Endothelial cell of umbilical vein (primary cell): Measurements from ENCODE around the gene TCF7. TPM values are rescaled to one million over a fixed set of nuclear protein-coding genes. Genes with fewer than 3 reads are reported as not detected.

Source experiments
- BruUV-seq: library from RNA; stranded (reverse); fragments of 400-500 nt; replicated peaks from 2 replicates; lab custom pipeline; 2021; lab: Mats Ljungman, UMichigan
- CTCF ChIA-PET: fragments of 300-600, 350-600 bp; sonication (Branson Sonifier 250); formaldehyde crosslinking; loops from one replicate; lab custom pipeline; 2021; ENCODE audit warnings: antibody characterized with exemption, inconsistent platforms; lab: Charles Lee
- POLR2A ChIA-PET: fragments of 300-600, 350-600 bp; sonication (Branson Sonifier 250); formaldehyde crosslinking; loops from one replicate; lab custom pipeline; 2021; ENCODE audit warnings: antibody characterized with exemption, inconsistent platforms; lab: Charles Lee
- DNase-seq: peaks from one replicate; pipeline ENCODE4 v3.0.0-alpha.2; 2011; ENCODE audit warnings: low read depth, low spot score
- FAIRE-seq: peaks from 2 replicates; lab custom pipeline; 2011; peaks lifted over from hg19 to GRCh38; lab: Jason Lieb, UNC
- H2AFZ ChIP-seq: 2 replicates; pipeline ENCODE4 v1.6.0; 2012; ENCODE audit warnings: low read depth, low read length, control low read depth, inconsistent platforms
- H3K27ac ChIP-seq: 2 replicates; pipeline ENCODE4 v1.5.1; 2011; ENCODE audit warnings: low read depth, mild to moderate bottlenecking, control low read depth, low read length, moderate library complexity; ENCODE audit not compliant: insufficient read depth
- H3K27me3 ChIP-seq, 2 experiments: 2 replicates each; pipeline versions ENCODE4 v1.6.0 to v1.6.1; 2011; ENCODE audit warnings: low read length in 2 of 2, mixed read lengths in 1 of 2; ENCODE audit not compliant: control insufficient read depth in 2 of 2, insufficient read depth in 2 of 2
- H3K36me3 ChIP-seq, 2 experiments: 2 replicates in 1 of 2; 3 replicates in 1 of 2; pipeline ENCODE4 v1.5.1; 2011; ENCODE audit warnings: low read length in 2 of 2, mild to moderate bottlenecking in 1 of 2, moderate library complexity in 1 of 2; ENCODE audit not compliant: control insufficient read depth in 2 of 2, insufficient read depth in 2 of 2; ENCODE audit errors: extremely low read depth in 1 of 2
- H3K4me1 ChIP-seq: 3 replicates; pipeline ENCODE4 v1.5.1; 2011; ENCODE audit warnings: mild to moderate bottlenecking, low read length; ENCODE audit not compliant: control insufficient read depth, insufficient read depth; ENCODE audit errors: extremely low read depth
- H3K4me2 ChIP-seq: 2 replicates; pipeline ENCODE4 v1.6.1; 2011; ENCODE audit warnings: low read length, control low read depth, mixed read lengths; ENCODE audit not compliant: insufficient read depth
- H3K4me3 ChIP-seq, 3 experiments: fragments of 200-600 bp in 1 of 3; sonication (generic), shearing (Covaris generic) in 1 of 3; replicated peaks in 1 of 3; 2 replicates each; pipeline ENCODE4 v1.5.1; 2011 to 2016; ENCODE audit warnings: control low read depth in 3 of 3, low read length in 3 of 3, mild to moderate bottlenecking in 2 of 3, inconsistent platforms in 1 of 3, low read depth in 1 of 3, moderate library complexity in 1 of 3; ENCODE audit not compliant: insufficient read depth in 1 of 3
- H3K79me2 ChIP-seq: 2 replicates; pipeline ENCODE4 v1.6.0; 2012; ENCODE audit warnings: low read length, inconsistent platforms; ENCODE audit not compliant: control insufficient read depth, insufficient read depth
- H3K9ac ChIP-seq: replicated peaks from 2 replicates; pipeline ENCODE3; 2011; ENCODE audit warnings: low read length, control low read depth; ENCODE audit not compliant: insufficient read depth; ENCODE audit errors: extremely low read depth
- H3K9me1 ChIP-seq: replicated peaks from 3 replicates; pipeline ENCODE4 v1.6.0; 2011; ENCODE audit warnings: mild to moderate bottlenecking, low read length; ENCODE audit not compliant: control insufficient read depth, insufficient read depth; ENCODE audit errors: extremely low read depth
- H3K9me3 ChIP-seq: replicated peaks from 2 replicates; pipeline ENCODE4 v1.5.1; 2012; ENCODE audit warnings: low read length, inconsistent platforms; ENCODE audit not compliant: control insufficient read depth, insufficient read depth
- H4K20me1 ChIP-seq: replicated peaks from 2 replicates; pipeline ENCODE3; 2011; ENCODE audit warnings: mild to moderate bottlenecking, low read length; ENCODE audit not compliant: control insufficient read depth, insufficient read depth; ENCODE audit errors: extremely low read depth
- EZH2 ChIP-seq: IDR thresholded peaks from 2 replicates; pipeline ENCODE4 v1.6.1; 2012; ENCODE audit warnings: borderline replicate concordance, low read depth, mild to moderate bottlenecking, moderate library complexity, low read length, inconsistent platforms; ENCODE audit not compliant: severe bottlenecking
- FOS ChIP-seq: IDR thresholded peaks from 2 replicates; pipeline ENCODE4 v1.6.1; 2011; ENCODE audit warnings: mild to moderate bottlenecking, low read length, moderate library complexity, borderline replicate concordance; ENCODE audit not compliant: insufficient read depth
- GATA2 ChIP-seq: IDR thresholded peaks from 2 replicates; pipeline ENCODE4 v1.7.0; 2011; ENCODE audit warnings: low read depth, mild to moderate bottlenecking, moderate library complexity, mixed read lengths, low read length; ENCODE audit not compliant: insufficient read length, insufficient read depth
- JUN ChIP-seq: IDR thresholded peaks from 2 replicates; pipeline ENCODE4 v1.6.1; 2011; ENCODE audit warnings: borderline replicate concordance, low read depth; ENCODE audit not compliant: insufficient read length, insufficient read depth
- MYC ChIP-seq: IDR thresholded peaks from one replicate; pipeline ENCODE4 v1.6.1; 2011; ENCODE audit warnings: mild to moderate bottlenecking, low read depth, low read length
- POLR2A ChIP-seq: IDR thresholded peaks from 2 replicates; pipeline ENCODE4 v1.6.1; 2012; ENCODE audit warnings: low read depth, mild to moderate bottlenecking, control low read depth, low read length
- dilution Hi-C: fragments of 300-500 bp; cut with MboI; formaldehyde crosslinking; loops from one replicate; pipeline ENCODE4 v1.15.0; 2019; ENCODE audit warnings: low sequenced_read_pairs; ENCODE audit not compliant: extremely low pct_ligation_motif_present
- intact Hi-C: fragments of 100-400 bp; cut with micrococcal nuclease; formaldehyde crosslinking; loops from one replicate; pipeline ENCODE4 v1.10.0; 2022
- polyA plus RNA-seq, 4 experiments: library from polyadenylated mRNA; depleted of rRNA in 3 of 4; stranded (reverse) in 3 of 4; unstranded in 1 of 4; fragments of >200 nt; gene quantifications; 2 replicates each; pipeline versions ENCODE4 v1.2.1 to v1.2.3, GENCODE V29; 2011 to 2012; ENCODE audit warnings: missing spikeins in 1 of 4
- total RNA-seq: library from RNA; stranded (reverse); gene quantifications from 2 replicates; pipeline ENCODE4 v1.2.3, GENCODE V29; 2021
- TF ChIP-seq, protein P1 (sequence below): IDR thresholded peaks from 2 replicates; pipeline ENCODE4 v1.6.1; 2011; ENCODE audit not compliant: insufficient read depth, insufficient read length
- TF ChIP-seq, protein P2 (sequence below), 2 donors: IDR thresholded peaks; 1 replicate in 1 of 2; 2 replicates in 1 of 2; pipeline ENCODE4 v1.5.1; 2011; ENCODE audit warnings: low read length in 2 of 2, mild to moderate bottlenecking in 2 of 2, moderate library complexity in 2 of 2, control low read depth in 1 of 2, inconsistent platforms in 1 of 2, low read depth in 1 of 2; ENCODE audit not compliant: insufficient read depth in 1 of 2; ENCODE audit errors: extremely low read depth in 1 of 2

The TCF7 gene
- total and polyA plus RNA-seq, 2 donors (not counting 3 experiments of a cell fraction or from before 2014, with no cell fraction given), result 1.8 to 2.5 TPM

DNA sequence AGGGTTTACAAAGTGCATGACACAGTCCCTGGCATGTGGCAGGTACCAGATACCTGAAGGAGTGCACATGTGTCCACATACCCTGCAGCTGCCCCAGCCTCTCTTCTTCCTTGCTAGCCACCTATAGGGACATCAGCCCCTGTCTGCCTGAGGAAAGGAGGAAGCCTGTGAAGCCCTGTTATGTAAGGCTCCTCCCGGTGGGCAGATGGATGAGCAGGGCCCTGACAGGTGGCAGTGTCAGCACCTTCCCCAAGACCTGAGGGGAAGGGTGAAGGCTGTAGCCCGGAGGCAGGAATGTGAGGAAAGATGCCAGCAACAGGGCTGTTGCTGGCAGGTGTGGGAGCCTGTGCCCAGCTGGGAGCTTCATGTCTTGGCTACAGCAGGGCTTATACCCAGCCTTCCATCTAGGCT is 21.7 kb downstream of the TCF7 start:
- Histone ChIP-seq H3K79me2 (no peaks in the 10 kb centered on the region), H3K36me3 (peaks cover 0 to 10% of the 10 kb centered on the region in 2 experiments), H3K4me3 (no peak overlapping the region), H3K9me1 (no peaks in the 10 kb centered on the region), H2AFZ (no peak overlapping the region), H3K27me3 (no peaks in the 10 kb centered on the region), H3K9ac (no peak overlapping the region), H3K4me2 (no peak overlapping the region), H3K9me3 (no peaks in the 10 kb centered on the region), H4K20me1 (no peaks in the 10 kb centered on the region), H3K27ac (no peak overlapping the region), H3K4me1 (no peaks in the 10 kb centered on the region)
- BruUV-seq, result no TSS peak
- dilution Hi-C loops (no loop called here), intact Hi-C loops (no loop called here)
- POLR2A ChIA-PET, result no interaction called here
- TF ChIP-seq FOS, result no peak
- TF ChIP-seq POLR2A, result no peak
- no peak for TF ChIP-seq MYC
- TF ChIP-seq, protein P1, sequence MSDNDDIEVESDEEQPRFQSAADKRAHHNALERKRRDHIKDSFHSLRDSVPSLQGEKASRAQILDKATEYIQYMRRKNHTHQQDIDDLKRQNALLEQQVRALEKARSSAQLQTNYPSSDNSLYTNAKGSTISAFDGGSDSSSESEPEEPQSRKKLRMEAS, result no peak
- TF ChIP-seq JUN, result no peak
- no peak for TF ChIP-seq EZH2
- DNase-seq, result no peak
- no peak for FAIRE-seq
- CTCF ChIA-PET, result interaction anchor here (0.9 to 15.2 kb wide), 3 partner anchors 25 to 94 kb away, joined by 3 to 517 read pairs (median 3); no protein-coding TSS in a partner anchor

DNA sequence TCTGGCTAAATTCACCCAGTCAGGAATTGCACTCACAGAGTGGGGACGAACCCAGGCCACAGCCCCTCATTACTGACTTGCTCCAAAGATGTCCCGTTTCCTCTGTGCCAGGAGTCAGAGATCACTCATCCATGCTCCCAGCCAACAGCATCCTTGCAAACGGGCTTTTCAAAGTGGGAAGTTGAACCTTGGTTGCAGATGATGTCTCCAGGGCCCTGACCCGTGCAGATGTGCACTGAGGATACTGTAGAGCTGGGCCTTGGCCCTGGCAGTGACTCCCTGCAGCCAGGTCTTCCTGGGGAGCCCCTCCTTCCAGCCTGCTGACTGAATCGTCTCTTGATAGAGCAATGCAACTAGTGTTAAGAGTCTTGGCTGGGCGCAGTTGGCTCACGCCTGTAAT is 22.3 kb downstream of the TCF7 start:
- no peak for TF ChIP-seq JUN
- TF ChIP-seq, protein P1, result no peak
- no peak for TF ChIP-seq GATA2
- TF ChIP-seq MYC, result no peak
- TF ChIP-seq, protein P2, sequence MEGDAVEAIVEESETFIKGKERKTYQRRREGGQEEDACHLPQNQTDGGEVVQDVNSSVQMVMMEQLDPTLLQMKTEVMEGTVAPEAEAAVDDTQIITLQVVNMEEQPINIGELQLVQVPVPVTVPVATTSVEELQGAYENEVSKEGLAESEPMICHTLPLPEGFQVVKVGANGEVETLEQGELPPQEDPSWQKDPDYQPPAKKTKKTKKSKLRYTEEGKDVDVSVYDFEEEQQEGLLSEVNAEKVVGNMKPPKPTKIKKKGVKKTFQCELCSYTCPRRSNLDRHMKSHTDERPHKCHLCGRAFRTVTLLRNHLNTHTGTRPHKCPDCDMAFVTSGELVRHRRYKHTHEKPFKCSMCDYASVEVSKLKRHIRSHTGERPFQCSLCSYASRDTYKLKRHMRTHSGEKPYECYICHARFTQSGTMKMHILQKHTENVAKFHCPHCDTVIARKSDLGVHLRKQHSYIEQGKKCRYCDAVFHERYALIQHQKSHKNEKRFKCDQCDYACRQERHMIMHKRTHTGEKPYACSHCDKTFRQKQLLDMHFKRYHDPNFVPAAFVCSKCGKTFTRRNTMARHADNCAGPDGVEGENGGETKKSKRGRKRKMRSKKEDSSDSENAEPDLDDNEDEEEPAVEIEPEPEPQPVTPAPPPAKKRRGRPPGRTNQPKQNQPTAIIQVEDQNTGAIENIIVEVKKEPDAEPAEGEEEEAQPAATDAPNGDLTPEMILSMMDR (IDR thresholded peaks at IDR 0.05; ENCODE audit: extremely low read depth in 1 of 2, insufficient read depth in 1 of 2, low read depth in 1 of 2, low read length in 2 of 2), result no peak
- no peak for TF ChIP-seq POLR2A
- no peak overlapping the region for H2AFZ ChIP-seq
- FAIRE-seq (no peak), DNase-seq (no peak)
- no peak overlapping the region for H3K4me2 ChIP-seq
- dilution Hi-C loops (no loop called here), intact Hi-C loops (no loop called here)
- H3K79me2 ChIP-seq, result no peaks in the 10 kb centered on the region
- H3K4me1 ChIP-seq, result no peaks in the 10 kb centered on the region
- no peaks in the 10 kb centered on the region for H4K20me1 ChIP-seq
- no TSS peak for BruUV-seq
- H3K9ac ChIP-seq, result no peak overlapping the region
- H3K9me1 ChIP-seq, result no peaks in the 10 kb centered on the region
- H3K27me3 ChIP-seq, result no peaks in the 10 kb centered on the region
- ChIA-PET CTCF (interaction anchor here (15.2 kb wide), 1 partner anchor 95 kb away, joined by 517 read pairs; no protein-coding TSS in a partner anchor), POLR2A (no interaction called here)
- H3K4me3 ChIP-seq, result no peak overlapping the region
- H3K36me3 ChIP-seq, result peaks cover 0 to 9% of the 10 kb centered on the region in 2 experiments
- H3K9me3 ChIP-seq, result no peaks in the 10 kb centered on the region
- no peak overlapping the region for H3K27ac ChIP-seq
